KMS-11 (cell line): ENCODE results near the gene RDM1.

ENCODE experiments used
- H2AFZ ChIP-seq: fragments of 200-600 bp; sonication (generic); 2 replicates; pipeline ENCODE4 v1.6.1; 2016; ENCODE audit warnings: antibody characterized with exemption, mixed run types, low read depth
- H3K27ac ChIP-seq: fragments of 200-600 bp; sonication (generic); 2 replicates; pipeline ENCODE4 v1.6.1; 2016; ENCODE audit warnings: mild to moderate bottlenecking, mixed run types
- H3K27me3 ChIP-seq: fragments of 200-600 bp; sonication (generic); 2 replicates; pipeline ENCODE4 v1.6.1; 2017; ENCODE audit warnings: mild to moderate bottlenecking, low read depth, mixed run types, moderate library complexity; ENCODE audit not compliant: insufficient read depth
- H3K36me3 ChIP-seq: fragments of 200-600 bp; sonication (generic); 2 replicates; pipeline ENCODE4 v1.6.1; 2017; ENCODE audit warnings: mild to moderate bottlenecking, mixed run types; ENCODE audit not compliant: insufficient read depth
- H3K4me1 ChIP-seq: fragments of 200-600 bp; sonication (generic); 2 replicates; pipeline ENCODE4 v1.6.1; 2016; ENCODE audit warnings: mild to moderate bottlenecking, low read depth, mixed run types; ENCODE audit not compliant: poor library complexity, severe bottlenecking
- H3K4me2 ChIP-seq: fragments of 200-600 bp; sonication (generic); 2 replicates; pipeline ENCODE4 v1.7.0; 2016; ENCODE audit warnings: mild to moderate bottlenecking, mixed run types
- H3K4me3 ChIP-seq: fragments of 200-600 bp; sonication (generic); IDR thresholded peaks from 2 replicates; pipeline ENCODE4 v1.6.1; 2017; ENCODE audit warnings: low read depth, low read length, mixed read lengths; ENCODE audit not compliant: insufficient read depth
- H3K79me2 ChIP-seq: fragments of 200-600 bp; sonication (generic); 2 replicates; pipeline ENCODE4 v1.6.1; 2016; ENCODE audit warnings: low read depth, mixed run types; ENCODE audit not compliant: insufficient read depth
- H3K9ac ChIP-seq: fragments of 200-600 bp; sonication (generic); 2 replicates; pipeline ENCODE4 v1.6.1; 2016; ENCODE audit warnings: mild to moderate bottlenecking, mixed run types
- H4K20me1 ChIP-seq: fragments of 200-600 bp; sonication (generic); 2 replicates; pipeline ENCODE4 v1.6.1; 2016; ENCODE audit warnings: mild to moderate bottlenecking, mixed run types; ENCODE audit not compliant: insufficient read depth
- CTCF ChIP-seq: fragments of 200-600 bp; sonication (generic); conservative IDR thresholded peaks from 2 replicates; pipeline ENCODE4 v1.6.1; 2017; ENCODE audit warnings: low read depth, mild to moderate bottlenecking, antibody characterized with exemption, low read length, moderate library complexity, mixed read lengths

Gene RDM1

DNA sequence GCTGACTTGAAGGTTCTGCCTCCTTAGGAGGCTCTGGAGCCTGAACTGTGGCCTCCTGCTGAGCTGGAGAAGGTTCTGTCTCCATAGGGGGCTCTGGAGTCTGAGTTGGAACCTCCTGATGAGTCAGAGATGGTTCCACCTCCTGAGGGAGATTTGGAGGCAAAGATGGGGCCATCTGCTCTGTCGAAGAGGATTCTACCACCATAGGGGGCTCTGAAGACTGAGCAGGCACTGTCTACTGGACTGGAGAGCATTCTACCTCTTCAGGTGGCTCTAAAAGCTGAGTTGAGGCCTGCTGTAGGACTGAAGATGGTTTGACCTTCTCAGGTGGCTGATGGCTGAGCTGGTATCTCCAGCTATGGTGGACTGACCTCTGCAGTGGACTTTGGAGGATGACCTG is 16.2 kb downstream of the RDM1 start:
- H3K27ac ChIP-seq = no peak overlapping the region
- H3K36me3 ChIP-seq = no peaks in the 10 kb centered on the region
- no peaks in the 10 kb centered on the region for H4K20me1 ChIP-seq
- H3K79me2 ChIP-seq = no peaks in the 10 kb centered on the region
- H3K4me2 ChIP-seq = no peak overlapping the region
- H3K27me3 ChIP-seq = no peaks in the 10 kb centered on the region
- no peak overlapping the region for H3K4me3 ChIP-seq
- H2AFZ ChIP-seq = no peak overlapping the region
- no peak for TF ChIP-seq CTCF
- H3K9ac ChIP-seq = no peak overlapping the region
- H3K4me1 ChIP-seq = no peaks in the 10 kb centered on the region

DNA sequence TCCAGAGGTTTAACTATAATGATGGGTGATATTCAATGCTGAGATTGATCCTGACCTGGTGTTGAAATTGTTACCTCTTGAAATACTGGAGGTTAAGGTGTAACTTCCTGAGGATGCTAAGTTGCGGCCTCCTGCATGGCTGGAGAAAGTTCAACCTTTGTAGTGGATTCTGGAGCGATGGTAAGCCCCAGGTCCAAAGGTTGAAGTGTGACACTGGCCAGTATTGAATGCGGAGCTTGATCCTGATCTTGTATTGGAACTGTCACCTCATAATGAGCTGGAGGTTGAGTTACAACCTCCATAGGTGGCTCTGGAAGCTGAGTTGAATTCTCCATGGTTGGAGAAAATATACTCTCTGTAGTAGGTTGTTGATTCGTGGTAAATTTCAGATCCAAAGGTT is 17.0 kb downstream of the RDM1 start:
- H4K20me1 ChIP-seq = no peaks in the 10 kb centered on the region
- no peaks in the 10 kb centered on the region for H3K27me3 ChIP-seq
- no peaks in the 10 kb centered on the region for H3K79me2 ChIP-seq
- no peak overlapping the region for H3K4me3 ChIP-seq
- no peak overlapping the region for H3K9ac ChIP-seq
- H3K36me3 ChIP-seq = no peaks in the 10 kb centered on the region
- no peaks in the 10 kb centered on the region for H3K4me1 ChIP-seq
- TF ChIP-seq CTCF = no peak
- no peak overlapping the region for H2AFZ ChIP-seq
- no peak overlapping the region for H3K27ac ChIP-seq
- H3K4me2 ChIP-seq = no peak overlapping the region

- Histone ChIP-seq H2AFZ (no peak overlapping the region), H3K4me2 (no peak overlapping the region), H4K20me1 (no peaks in the 10 kb centered on the region), H3K27ac (no peak overlapping the region), H3K9ac (no peak overlapping the region), H3K36me3 (no peaks in the 10 kb centered on the region), H3K4me3 (no peak overlapping the region), H3K27me3 (no peaks in the 10 kb centered on the region), H3K79me2 (no peaks in the 10 kb centered on the region), H3K4me1 (no peaks in the 10 kb centered on the region)
- no peak for TF ChIP-seq CTCF
These were observed 17.6 kb downstream of the RDM1 start for GRCh38 chr17:35912942-35913341.

GRCh38 chr17:35912339-35912912 is 18.1 kb downstream of the RDM1 start:
- no peak overlapping the region for H3K4me3 ChIP-seq
- no peaks in the 10 kb centered on the region for H3K4me1 ChIP-seq
- H3K36me3 ChIP-seq = no peaks in the 10 kb centered on the region
- H3K27ac ChIP-seq = no peak overlapping the region
- no peak overlapping the region for H3K9ac ChIP-seq
- no peaks in the 10 kb centered on the region for H3K79me2 ChIP-seq
- TF ChIP-seq CTCF = no peak
- no peaks in the 10 kb centered on the region for H4K20me1 ChIP-seq
- no peaks in the 10 kb centered on the region for H3K27me3 ChIP-seq
- H3K4me2 ChIP-seq = no peak overlapping the region
- H2AFZ ChIP-seq = no peak overlapping the region
